Amygdala (tissue), 56 donors: ENCODE results near the gene LST1.
A peak's percentile ranks its signal among the peaks of the same experiment; 100 is the strongest.

Experiments
- DNase-seq, 56 donors: peaks; one replicate each; lab custom pipeline; 2025; lab: John Stamatoyannopoulos, UW

LST1 gene

DNA sequence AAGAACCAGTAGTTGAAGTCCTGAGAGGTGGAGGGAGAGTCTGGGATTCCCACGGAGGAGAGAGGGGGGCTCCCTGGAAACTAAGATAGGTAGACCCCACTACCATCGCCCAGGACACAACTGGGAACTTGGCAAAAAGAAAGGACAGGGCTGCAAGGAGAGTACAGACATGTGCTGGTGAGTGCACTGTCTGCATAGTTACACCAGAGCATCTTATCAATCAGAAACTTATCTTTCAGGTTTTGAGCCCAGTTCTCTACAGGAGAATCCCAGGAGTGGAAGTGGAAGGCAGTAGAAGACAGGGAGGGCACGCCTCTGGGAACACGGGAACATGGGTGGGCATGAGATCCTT is 26.5 kb upstream of the LST1 start:
- DNase-seq = no peak

DNA sequence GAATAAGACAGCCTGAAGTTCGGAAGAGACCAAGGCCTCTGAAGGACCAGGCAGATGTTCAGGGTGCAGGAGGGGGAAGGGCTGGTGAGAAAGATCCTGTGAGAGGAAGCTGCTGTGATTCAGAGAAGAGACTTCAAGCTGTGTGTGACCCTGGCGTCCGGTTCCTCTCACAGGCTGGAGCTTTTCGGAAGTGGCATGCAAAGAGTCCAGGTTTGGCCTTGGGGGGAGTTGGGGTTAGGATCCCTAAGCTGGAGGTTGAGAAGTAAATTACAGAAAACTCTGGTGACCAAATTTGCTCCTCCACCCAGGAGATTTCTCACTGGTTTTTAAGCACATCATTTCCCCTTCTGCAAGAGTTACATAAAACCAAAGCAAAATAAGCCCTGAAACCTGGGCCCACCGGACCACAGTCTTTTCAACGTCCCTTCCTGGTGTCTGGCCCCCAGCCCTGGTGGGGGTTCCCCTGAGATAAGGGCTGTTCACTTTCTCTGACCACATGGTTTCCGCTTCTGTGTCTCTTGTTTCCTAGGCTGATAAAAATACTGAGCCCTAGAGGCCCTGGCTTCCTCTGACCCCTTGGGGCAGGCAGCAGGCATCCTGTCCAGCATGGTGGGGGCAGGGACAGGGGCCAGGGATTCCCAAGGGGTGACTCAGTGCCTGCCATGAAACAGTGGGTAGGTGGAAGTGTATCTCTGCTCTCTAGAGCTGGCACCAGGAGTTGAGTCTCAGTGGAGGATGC is 25.9 kb upstream of the LST1 start:
- DNase-seq = peak in 16 of 56 donors; percentile 6 to 63 (median 16)

DNA sequence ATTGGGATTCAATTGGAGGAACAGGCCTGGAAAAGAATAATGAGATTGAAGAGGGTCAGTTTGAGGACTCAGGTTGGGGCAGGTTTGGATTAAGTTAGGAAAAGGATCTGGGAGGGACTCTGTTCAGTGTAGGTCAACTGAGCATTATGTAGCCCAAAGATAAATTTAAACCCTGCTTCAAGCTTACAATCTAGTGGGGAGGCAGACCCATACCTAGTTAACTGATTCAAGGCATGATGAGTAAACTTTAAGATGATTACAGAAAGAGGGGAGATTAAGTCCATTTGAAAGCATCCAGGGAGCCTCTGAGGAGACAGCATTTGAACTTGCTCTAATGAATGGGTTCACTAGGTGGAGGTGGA is 25.4 kb upstream of the LST1 start:
- DNase-seq = no peak

DNA sequence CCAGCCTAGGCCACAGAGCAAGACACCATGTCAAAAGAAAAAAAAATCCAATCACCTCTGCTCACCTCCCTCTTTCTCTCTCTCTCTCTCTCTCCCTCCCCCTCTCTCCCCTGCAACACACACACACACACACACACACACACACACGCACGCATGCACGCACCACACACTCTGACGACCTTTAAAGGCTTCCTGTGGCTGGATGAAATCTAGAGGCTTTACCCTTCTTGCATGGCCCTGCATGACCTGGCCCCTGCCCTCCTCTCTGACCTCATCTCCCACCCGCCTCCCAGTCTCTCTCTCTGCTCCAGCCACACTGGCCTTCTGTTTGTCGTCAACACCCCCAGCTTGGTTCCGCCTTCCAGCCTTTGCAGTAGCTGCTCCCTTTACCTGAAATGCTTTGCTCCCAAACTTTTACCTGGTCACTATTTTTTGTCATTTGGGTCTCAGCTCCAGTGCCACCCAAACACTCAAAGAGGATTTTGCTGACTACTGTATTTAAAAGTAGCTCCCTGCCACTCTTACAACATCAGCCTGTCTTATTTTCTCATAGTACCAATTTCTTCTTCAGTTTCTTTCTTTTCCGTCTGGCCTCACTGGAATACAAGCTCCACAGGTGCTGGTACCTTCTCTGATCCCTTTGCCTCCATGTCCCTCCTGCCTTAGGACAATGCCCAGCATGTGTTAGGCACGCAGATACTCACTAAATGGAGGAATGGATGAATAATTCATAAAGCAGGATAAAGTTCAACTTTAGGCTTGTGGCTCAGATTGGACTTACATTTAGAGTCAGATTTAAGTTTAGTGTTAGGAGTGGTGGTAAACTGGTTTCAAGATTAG is 18.3 kb upstream of the LST1 start:
- DNase-seq = no peak

DNA sequence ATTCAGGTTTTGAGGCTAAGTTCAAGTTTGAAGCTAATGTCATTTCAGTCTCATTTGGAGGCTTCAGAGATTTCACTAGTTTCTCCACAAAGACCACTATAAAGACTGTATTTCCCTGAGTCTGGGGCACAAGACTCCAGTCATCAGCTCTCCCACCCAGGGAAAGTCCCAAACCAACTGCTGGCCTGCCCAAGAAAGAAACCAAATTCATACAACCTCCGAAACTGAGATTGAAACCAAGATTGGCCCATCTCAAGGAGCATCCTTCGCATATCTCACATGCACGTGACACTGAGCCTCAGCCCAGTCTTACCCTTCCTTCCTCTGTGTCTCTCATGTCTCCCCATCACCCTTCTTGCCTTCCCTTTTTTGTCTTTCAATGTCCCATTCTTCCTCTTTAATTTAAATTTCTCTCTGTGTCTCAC is 17.5 kb upstream of the LST1 start:
- peak in 1 of 56 donors; percentile 14 for DNase-seq

DNA sequence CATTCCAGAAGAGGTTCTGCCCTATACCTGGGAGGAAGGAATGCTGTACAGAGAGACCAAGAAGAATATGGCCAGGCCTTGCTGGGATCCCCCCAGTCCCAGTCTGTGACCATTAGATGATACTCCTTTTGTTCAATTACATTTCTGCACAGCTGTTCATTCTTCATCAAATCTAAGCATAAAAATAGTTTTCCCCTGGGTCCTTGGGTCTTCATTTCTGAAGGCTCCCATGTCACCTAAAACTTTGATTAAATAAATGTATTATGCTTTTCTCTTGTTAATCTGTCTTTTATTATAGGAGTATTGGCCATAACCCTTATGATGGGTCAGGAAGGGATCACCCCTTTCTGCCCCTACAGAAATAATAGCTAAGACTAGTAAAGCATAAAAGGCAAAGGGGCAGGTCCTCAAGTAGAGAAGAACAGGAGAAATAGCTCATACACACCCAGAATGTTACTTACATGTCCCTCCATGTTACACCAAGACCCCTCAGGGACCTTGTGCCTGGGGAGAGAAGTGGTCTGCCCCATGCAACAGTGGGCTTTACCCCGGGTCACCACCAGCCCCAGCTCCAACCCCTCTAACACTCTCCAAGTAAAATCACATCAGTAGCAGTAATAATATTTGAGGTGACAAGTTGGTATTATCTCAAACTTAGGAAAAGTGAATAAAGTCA is 16.1 kb upstream of the LST1 start:
- DNase-seq = no peak

DNA sequence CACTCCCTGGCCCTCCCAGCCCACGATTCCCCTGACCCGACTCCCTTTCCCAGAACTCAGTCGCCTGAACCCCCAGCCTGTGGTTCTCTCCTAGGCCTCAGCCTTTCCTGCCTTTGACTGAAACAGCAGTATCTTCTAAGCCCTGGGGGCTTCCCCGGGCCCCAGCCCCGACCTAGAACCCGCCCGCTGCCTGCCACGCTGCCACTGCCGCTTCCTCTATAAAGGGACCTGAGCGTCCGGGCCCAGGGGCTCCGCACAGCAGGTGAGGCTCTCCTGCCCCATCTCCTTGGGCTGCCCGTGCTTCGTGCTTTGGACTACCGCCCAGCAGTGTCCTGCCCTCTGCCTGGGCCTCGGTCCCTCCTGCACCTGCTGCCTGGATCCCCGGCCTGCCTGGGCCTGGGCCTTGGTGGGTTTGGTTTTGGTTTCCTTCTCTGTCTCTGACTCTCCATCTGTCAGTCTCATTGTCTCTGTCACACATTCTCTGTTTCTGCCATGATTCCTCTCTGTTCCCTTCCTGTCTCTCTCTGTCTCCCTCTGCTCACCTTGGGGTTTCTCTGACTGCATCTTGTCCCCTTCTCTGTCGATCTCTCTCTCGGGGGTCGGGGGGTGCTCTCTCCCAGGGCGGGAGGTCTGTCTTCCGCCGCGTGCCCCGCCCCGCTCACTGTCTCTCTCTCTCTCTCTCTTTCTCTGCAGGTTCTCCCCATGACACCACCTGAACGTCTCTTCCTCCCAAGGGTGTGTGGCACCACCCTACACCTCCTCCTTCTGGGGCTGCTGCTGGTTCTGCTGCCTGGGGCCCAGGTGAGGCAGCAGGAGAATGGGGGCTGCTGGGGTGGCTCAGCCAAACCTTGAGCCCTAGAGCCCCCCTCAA is 13.8 kb upstream of the LST1 start, which contains the start of gene LTA:
TSS of gene LTA (plus strand) at position 249 of the 871 bp plus-strand sequence. CDS start at position 703, 454 bp downstream.
- DNase-seq = no peak

DNA sequence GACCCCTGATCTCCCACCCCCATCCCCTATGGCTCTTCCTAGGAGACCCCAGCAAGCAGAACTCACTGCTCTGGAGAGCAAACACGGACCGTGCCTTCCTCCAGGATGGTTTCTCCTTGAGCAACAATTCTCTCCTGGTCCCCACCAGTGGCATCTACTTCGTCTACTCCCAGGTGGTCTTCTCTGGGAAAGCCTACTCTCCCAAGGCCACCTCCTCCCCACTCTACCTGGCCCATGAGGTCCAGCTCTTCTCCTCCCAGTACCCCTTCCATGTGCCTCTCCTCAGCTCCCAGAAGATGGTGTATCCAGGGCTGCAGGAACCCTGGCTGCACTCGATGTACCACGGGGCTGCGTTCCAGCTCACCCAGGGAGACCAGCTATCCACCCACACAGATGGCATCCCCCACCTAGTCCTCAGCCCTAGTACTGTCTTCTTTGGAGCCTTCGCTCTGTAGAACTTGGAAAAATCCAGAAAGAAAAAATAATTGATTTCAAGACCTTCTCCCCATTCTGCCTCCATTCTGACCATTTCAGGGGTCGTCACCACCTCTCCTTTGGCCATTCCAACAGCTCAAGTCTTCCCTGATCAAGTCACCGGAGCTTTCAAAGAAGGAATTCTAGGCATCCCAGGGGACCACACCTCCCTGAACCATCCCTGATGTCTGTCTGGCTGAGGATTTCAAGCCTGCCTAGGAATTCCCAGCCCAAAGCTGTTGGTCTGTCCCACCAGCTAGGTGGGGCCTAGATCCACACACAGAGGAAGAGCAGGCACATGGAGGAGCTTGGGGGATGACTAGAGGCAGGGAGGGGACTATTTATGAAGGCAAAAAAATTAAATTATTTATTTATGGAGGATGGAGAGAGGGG is 12.6 kb upstream of the LST1 start:
- no peak for DNase-seq

DNA sequence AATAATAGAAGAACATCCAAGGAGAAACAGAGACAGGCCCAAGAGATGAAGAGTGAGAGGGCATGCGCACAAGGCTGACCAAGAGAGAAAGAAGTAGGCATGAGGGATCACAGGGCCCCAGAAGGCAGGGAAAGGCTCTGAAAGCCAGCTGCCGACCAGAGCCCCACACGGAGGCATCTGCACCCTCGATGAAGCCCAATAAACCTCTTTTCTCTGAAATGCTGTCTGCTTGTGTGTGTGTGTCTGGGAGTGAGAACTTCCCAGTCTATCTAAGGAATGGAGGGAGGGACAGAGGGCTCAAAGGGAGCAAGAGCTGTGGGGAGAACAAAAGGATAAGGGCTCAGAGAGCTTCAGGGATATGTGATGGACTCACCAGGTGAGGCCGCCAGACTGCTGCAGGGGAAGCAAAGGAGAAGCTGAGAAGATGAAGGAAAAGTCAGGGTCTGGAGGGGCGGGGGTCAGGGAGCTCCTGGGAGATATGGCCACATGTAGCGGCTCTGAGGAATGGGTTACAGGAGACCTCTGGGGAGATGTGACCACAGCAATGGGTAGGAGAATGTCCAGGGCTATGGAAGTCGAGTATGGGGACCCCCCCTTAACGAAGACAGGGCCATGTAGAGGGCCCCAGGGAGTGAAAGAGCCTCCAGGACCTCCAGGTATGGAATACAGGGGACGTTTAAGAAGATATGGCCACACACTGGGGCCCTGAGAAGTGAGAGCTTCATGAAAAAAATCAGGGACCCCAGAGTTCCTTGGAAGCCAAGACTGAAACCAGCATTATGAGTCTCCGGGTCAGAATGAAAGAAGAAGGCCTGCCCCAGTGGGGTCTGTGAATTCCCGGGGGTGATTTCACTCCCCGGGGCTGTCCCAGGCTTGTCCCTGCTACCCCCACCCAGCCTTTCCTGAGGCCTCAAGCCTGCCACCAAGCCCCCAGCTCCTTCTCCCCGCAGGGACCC is 11.7 kb upstream of the LST1 start:
- DNase-seq = no peak

DNA sequence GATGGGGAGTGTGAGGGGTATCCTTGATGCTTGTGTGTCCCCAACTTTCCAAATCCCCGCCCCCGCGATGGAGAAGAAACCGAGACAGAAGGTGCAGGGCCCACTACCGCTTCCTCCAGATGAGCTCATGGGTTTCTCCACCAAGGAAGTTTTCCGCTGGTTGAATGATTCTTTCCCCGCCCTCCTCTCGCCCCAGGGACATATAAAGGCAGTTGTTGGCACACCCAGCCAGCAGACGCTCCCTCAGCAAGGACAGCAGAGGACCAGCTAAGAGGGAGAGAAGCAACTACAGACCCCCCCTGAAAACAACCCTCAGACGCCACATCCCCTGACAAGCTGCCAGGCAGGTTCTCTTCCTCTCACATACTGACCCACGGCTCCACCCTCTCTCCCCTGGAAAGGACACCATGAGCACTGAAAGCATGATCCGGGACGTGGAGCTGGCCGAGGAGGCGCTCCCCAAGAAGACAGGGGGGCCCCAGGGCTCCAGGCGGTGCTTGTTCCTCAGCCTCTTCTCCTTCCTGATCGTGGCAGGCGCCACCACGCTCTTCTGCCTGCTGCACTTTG is 10.7 kb upstream of the LST1 start, which contains the start of gene TNF:
TSS of gene TNF (plus strand) at position 231 of the 567 bp plus-strand sequence. CDS start at position 408, 177 bp downstream.
- DNase-seq = peak in 12 of 56 donors; percentile 5 to 44 (median 22)

DNA sequence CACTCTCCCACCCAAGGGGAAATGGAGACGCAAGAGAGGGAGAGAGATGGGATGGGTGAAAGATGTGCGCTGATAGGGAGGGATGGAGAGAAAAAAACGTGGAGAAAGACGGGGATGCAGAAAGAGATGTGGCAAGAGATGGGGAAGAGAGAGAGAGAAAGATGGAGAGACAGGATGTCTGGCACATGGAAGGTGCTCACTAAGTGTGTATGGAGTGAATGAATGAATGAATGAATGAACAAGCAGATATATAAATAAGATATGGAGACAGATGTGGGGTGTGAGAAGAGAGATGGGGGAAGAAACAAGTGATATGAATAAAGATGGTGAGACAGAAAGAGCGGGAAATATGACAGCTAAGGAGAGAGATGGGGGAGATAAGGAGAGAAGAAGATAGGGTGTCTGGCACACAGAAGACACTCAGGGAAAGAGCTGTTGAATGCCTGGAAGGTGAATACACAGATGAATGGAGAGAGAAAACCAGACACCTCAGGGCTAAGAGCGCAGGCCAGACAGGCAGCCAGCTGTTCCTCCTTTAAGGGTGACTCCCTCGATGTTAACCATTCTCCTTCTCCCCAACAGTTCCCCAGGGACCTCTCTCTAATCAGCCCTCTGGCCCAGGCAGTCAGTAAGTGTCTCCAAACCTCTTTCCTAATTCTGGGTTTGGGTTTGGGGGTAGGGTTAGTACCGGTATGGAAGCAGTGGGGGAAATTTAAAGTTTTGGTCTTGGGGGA is 10.0 kb upstream of the LST1 start:
- DNase-seq = no peak

DNA sequence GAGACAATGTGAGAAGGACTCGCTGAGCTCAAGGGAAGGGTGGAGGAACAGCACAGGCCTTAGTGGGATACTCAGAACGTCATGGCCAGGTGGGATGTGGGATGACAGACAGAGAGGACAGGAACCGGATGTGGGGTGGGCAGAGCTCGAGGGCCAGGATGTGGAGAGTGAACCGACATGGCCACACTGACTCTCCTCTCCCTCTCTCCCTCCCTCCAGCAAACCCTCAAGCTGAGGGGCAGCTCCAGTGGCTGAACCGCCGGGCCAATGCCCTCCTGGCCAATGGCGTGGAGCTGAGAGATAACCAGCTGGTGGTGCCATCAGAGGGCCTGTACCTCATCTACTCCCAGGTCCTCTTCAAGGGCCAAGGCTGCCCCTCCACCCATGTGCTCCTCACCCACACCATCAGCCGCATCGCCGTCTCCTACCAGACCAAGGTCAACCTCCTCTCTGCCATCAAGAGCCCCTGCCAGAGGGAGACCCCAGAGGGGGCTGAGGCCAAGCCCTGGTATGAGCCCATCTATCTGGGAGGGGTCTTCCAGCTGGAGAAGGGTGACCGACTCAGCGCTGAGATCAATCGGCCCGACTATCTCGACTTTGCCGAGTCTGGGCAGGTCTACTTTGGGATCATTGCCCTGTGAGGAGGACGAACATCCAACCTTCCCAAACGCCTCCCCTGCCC is 9.0 kb upstream of the LST1 start:
- no peak for DNase-seq

DNA sequence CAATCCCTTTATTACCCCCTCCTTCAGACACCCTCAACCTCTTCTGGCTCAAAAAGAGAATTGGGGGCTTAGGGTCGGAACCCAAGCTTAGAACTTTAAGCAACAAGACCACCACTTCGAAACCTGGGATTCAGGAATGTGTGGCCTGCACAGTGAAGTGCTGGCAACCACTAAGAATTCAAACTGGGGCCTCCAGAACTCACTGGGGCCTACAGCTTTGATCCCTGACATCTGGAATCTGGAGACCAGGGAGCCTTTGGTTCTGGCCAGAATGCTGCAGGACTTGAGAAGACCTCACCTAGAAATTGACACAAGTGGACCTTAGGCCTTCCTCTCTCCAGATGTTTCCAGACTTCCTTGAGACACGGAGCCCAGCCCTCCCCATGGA is 8.5 kb upstream of the LST1 start:
- no peak for DNase-seq

DNA sequence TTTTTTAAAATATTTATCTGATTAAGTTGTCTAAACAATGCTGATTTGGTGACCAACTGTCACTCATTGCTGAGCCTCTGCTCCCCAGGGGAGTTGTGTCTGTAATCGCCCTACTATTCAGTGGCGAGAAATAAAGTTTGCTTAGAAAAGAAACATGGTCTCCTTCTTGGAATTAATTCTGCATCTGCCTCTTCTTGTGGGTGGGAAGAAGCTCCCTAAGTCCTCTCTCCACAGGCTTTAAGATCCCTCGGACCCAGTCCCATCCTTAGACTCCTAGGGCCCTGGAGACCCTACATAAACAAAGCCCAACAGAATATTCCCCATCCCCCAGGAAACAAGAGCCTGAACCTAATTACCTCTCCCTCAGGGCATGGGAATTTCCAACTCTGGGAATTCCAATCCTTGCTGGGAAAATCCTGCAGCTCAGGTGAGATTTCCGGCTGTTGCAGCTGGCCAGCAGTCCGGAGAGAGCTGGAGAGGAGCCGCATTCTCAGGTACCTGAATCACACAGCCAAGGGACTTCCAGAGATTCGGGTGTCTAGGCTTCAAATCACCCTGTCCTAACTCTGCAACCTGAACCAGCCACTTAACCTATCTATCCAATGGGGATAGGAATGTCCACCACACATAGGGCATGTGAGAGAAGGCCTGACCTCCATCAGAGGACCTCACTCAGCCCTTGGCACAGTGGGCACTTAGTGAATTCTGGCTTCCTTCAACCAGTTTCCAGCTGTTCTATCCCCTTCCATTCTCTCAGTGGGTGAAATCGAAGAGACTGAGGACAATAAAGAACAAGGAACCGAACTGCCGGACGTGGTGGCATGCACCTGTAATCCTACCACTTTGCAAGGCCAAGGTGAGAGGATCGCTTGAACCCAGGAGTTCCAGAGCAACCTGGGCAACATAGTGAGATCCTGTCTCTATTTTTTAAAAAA is 7.6 kb upstream of the LST1 start:
- DNase-seq = no peak

DNA sequence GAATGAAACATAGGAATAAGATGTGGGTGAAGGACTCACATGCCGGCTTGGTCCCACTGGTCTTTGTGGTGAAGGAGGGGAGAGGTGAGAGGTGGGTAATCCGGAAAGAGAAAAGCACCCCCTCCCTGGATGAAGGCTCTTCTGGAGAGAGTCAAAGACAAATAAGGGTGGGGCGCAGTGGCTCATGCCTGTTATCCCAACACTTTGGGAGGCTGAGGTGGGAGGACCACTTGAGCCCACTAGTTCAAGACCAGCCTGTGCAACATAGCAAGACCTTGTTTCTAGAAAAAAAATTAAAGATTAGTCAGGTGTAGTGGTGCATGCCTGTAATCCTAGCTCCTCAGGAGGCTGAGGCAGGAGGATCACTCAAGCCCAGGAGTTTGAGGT is 7.0 kb upstream of the LST1 start:
- DNase-seq = no peak
